Panc1 (cell line): ENCODE measurements around the gene PSMB1.
A peak's percentile ranks its signal among the peaks of the same experiment; 100 is the strongest.

Experiments
- POLR2AphosphoS5 ChIP-seq: IDR thresholded peaks from 2 replicates; pipeline ENCODE4 v1.6.1; 2012; ENCODE audit warnings: mild to moderate bottlenecking, low read depth, low read length, moderate library complexity
- REST ChIP-seq, 2 experiments: IDR thresholded peaks; 2 replicates each; pipeline ENCODE4 v1.6.1; 2011 to 2012; ENCODE audit warnings: low read depth in 2 of 2, control low read depth in 1 of 2, low read length in 1 of 2, mild to moderate bottlenecking in 1 of 2, moderate library complexity in 1 of 2; ENCODE audit not compliant: insufficient read depth in 1 of 2
- SIN3A ChIP-seq: IDR thresholded peaks from 2 replicates; pipeline ENCODE4 v1.6.1; 2012; ENCODE audit warnings: low read depth, mild to moderate bottlenecking, low read length, moderate library complexity, borderline replicate concordance; ENCODE audit not compliant: insufficient read depth
- TF ChIP-seq, protein P1 (sequence below): fragments of 450-650 bp; IDR thresholded peaks from 2 replicates; pipeline ENCODE4 v1.5.1; 2017; ENCODE audit warnings: mild to moderate bottlenecking

- TF ChIP-seq, protein P1, sequence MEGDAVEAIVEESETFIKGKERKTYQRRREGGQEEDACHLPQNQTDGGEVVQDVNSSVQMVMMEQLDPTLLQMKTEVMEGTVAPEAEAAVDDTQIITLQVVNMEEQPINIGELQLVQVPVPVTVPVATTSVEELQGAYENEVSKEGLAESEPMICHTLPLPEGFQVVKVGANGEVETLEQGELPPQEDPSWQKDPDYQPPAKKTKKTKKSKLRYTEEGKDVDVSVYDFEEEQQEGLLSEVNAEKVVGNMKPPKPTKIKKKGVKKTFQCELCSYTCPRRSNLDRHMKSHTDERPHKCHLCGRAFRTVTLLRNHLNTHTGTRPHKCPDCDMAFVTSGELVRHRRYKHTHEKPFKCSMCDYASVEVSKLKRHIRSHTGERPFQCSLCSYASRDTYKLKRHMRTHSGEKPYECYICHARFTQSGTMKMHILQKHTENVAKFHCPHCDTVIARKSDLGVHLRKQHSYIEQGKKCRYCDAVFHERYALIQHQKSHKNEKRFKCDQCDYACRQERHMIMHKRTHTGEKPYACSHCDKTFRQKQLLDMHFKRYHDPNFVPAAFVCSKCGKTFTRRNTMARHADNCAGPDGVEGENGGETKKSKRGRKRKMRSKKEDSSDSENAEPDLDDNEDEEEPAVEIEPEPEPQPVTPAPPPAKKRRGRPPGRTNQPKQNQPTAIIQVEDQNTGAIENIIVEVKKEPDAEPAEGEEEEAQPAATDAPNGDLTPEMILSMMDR, result peak; percentile 80
- TF ChIP-seq POLR2AphosphoS5 (no peak), SIN3A (no peak), REST (IDR thresholded peaks at IDR 0.05; ENCODE audit: insufficient read depth in 1 of 2, low read depth in 2 of 2, low read length in 1 of 2) (no peak)
Measured at GRCh38 chr6:170522565-170523183, 30.4 kb downstream of the PSMB1 start.
